Spleen (tissue), 11 donors: ENCODE data around the gene CMIP. TPM values are rescaled to one million over a fixed set of nuclear protein-coding genes. Genes with fewer than 3 reads are reported as not detected.

Experiments
- DNase-seq: peaks from one replicate; pipeline ENCODE4 v3.0.0-alpha.2; 2020
- H3K27ac ChIP-seq, 8 donors: fragments of 200-600 bp; sonication (generic) in 7 of 8; 1 replicate in 4 of 8; 2 replicates in 4 of 8; pipeline versions ENCODE4 v1.5.0 to v1.8.0; 2016 to 2021; ENCODE audit warnings: inconsistent platforms in 4 of 8, mild to moderate bottlenecking in 4 of 8, moderate library complexity in 1 of 8
- H3K27me3 ChIP-seq, 7 donors: fragments of 200-600 bp; sonication (generic) in 6 of 7; replicated peaks in 1 of 7; 1 replicate in 4 of 7; 2 replicates in 3 of 7; pipeline versions ENCODE4 v1.5.0 to v1.8.0; 2016 to 2021; ENCODE audit warnings: inconsistent platforms in 3 of 7, mild to moderate bottlenecking in 1 of 7
- H3K36me3 ChIP-seq, 6 donors: fragments of 200-600 bp; sonication (generic) in 5 of 6; 1 replicate in 4 of 6; 2 replicates in 2 of 6; pipeline versions ENCODE4 v1.5.0 to v1.8.0; 2016 to 2021; ENCODE audit warnings: inconsistent platforms in 2 of 6
- H3K4me1 ChIP-seq, 6 donors: fragments of 200-600 bp; sonication (generic) in 5 of 6; 1 replicate in 3 of 6; 2 replicates in 3 of 6; pipeline versions ENCODE4 v1.5.0 to v1.8.0; 2016 to 2021; ENCODE audit warnings: inconsistent platforms in 3 of 6
- H3K4me3 ChIP-seq, 8 donors: fragments of 200-600 bp; sonication (generic) in 7 of 8; 1 replicate in 4 of 8; 2 replicates in 4 of 8; pipeline versions ENCODE4 v1.5.0 to v1.8.0; 2016 to 2021; ENCODE audit warnings: inconsistent platforms in 4 of 8, mild to moderate bottlenecking in 4 of 8, moderate library complexity in 2 of 8
- H3K9me3 ChIP-seq, 8 donors: fragments of 200-600 bp; sonication (generic) in 7 of 8; 1 replicate in 4 of 8; 2 replicates in 4 of 8; pipeline versions ENCODE4 v1.5.0 to v1.8.0; 2016 to 2021; ENCODE audit warnings: inconsistent platforms in 4 of 8
- CTCF ChIP-seq, 11 experiments: fragments of 200-600 bp in 7 of 11; fragments of 450-650 bp in 4 of 11; sonication (generic) in 4 of 11; IDR thresholded peaks in 8 of 11; conservative IDR thresholded peaks in 3 of 11; 1 replicate in 7 of 11; 2 replicates in 4 of 11; pipeline versions ENCODE4 v1.4.0 to v1.8.0; 2016 to 2021; ENCODE audit warnings: antibody characterized with exemption in 11 of 11, inconsistent platforms in 4 of 11, mild to moderate bottlenecking in 1 of 11
- POLR2A ChIP-seq, 3 donors: fragments of 450-650 bp; IDR thresholded peaks; one replicate each; pipeline ENCODE4 v1.5.1; 2017; ENCODE audit warnings: antibody characterized with exemption in 3 of 3, mild to moderate bottlenecking in 1 of 3
- POLR2AphosphoS5 ChIP-seq, 3 donors: sonication (generic); formaldehyde crosslinking; IDR thresholded peaks; one replicate each; pipeline ENCODE4 v1.5.1; 2017; ENCODE audit warnings: antibody characterized with exemption in 3 of 3
- whole genome bisulfite sequencing, 5 donors: extraction: QIAGEN DNeasy Blood & Tissue Kit in 3 of 5; methylation state at CpG; one replicate each; pipeline versions ENCODE4 v1.1.5 to v1.1.7; 2013 to 2018; 5-methylcytosine and 5-hydroxymethylcytosine counted together
- intact Hi-C: fragments of 100-400 bp; cut with DNase I; formaldehyde crosslinking; loops from one replicate; pipeline ENCODE4 v1.15.0; 2023; ENCODE audit warnings: low total_unique reads
- polyA plus RNA-seq, 3 donors: library from polyadenylated mRNA; stranded (reverse); fragments of 200-250 nt; gene quantifications; one replicate each; pipeline ENCODE4 v1.2.1, GENCODE V29; 2013
- total RNA-seq, 7 donors: library from RNA; depleted of rRNA in 3 of 7; stranded (reverse); fragments of >200 nt in 3 of 7; fragmentation: NEBNext Ultra II Directional in 4 of 7; extraction: Animal tissue kit (Norgen Biotek cat#: 25700) in 4 of 7; gene quantifications; one replicate each; pipeline versions ENCODE4 v1.1.0 to v1.2.1, GENCODE V29; 2016 to 2021
- donor health status: healthy with polysubstance abuse.
- donor health status: DM: no; HTN: no; CAD: no; lungs with moderate emphysema.
- donor health status: DM: no; HTN: no; CAD: no.
- donor health status: Bipolar disorder and iron deficiency.
- donor health status: healthy.
- donor health status: DM: no; HTN: no; CAD: no.
- donor health status: DM: yes; HTN: yes; CAD: no.

Gene CMIP
- total and polyA plus RNA-seq, 10 donors: 6.0 to 107 (median 63.6) TPM

- peaks cover 0 to 32% (median 0%) of the 10 kb centered on the region in 6 donors for H3K36me3 ChIP-seq
- WGBS, 5 donors: 84 to 95% (median 86%) methylated on average over 15 of the region's 15 CpGs
- DNase-seq: peak; percentile 56
- peaks cover 14 to 82% (median 53%) of the 10 kb centered on the region in 6 donors for H3K4me1 ChIP-seq
- no peak for TF ChIP-seq POLR2AphosphoS5 (IDR thresholded peaks at IDR 0.05)
- TF ChIP-seq CTCF (IDR thresholded peaks at IDR 0.05 in 8 of 11, conservative IDR thresholded peaks at IDR 0.05 in 3 of 11): no peak
- TF ChIP-seq POLR2A (IDR thresholded peaks at IDR 0.05): no peak
- H3K27me3 ChIP-seq: no peaks in the 10 kb centered on the region
- peak overlapping the region in 4 of 8 donors; percentile 61 to 67 (median 64) for H3K27ac ChIP-seq
- no peaks in the 10 kb centered on the region for H3K9me3 ChIP-seq
- no peak overlapping the region for H3K4me3 ChIP-seq
- intact Hi-C loops: loop anchor here (10.0 kb wide), 1 partner anchor 50 kb away; no protein-coding TSS in a partner anchor
Measured at GRCh38 chr16:81514568-81515258, 70.1 kb downstream of the CMIP start.

GRCh38 chr16:81515281-81515680 lies 70.7 kb downstream of the CMIP start:
- DNase-seq: peak; percentile 47
- H3K4me1 ChIP-seq: peaks cover 14 to 84% (median 59%) of the 10 kb centered on the region in 6 donors
- 78 to 90% (median 88%) methylated on average over 10 to 11 of the region's 11 CpGs for WGBS, 5 donors
- H3K27me3 ChIP-seq: no peaks in the 10 kb centered on the region
- intact Hi-C loops: loop anchor here (10.0 kb wide), 1 partner anchor 50 kb away; no protein-coding TSS in a partner anchor
- TF ChIP-seq POLR2AphosphoS5 (IDR thresholded peaks at IDR 0.05) (no peak), POLR2A (IDR thresholded peaks at IDR 0.05) (no peak), CTCF (IDR thresholded peaks at IDR 0.05 in 8 of 11, conservative IDR thresholded peaks at IDR 0.05 in 3 of 11) (no peak)
- no peaks in the 10 kb centered on the region for H3K9me3 ChIP-seq
- peaks cover 0 to 30% (median 0%) of the 10 kb centered on the region in 6 donors for H3K36me3 ChIP-seq
- no peak overlapping the region for H3K4me3 ChIP-seq
- H3K27ac ChIP-seq: peak overlapping the region in 2 of 8 donors; percentile 61 to 79

- Histone ChIP-seq H3K27ac (peak overlapping the region in 2 of 8 donors; percentile 79), H3K9me3 (no peaks in the 10 kb centered on the region), H3K27me3 (no peaks in the 10 kb centered on the region), H3K36me3 (peaks cover 0 to 30% (median 0%) of the 10 kb centered on the region in 6 donors), H3K4me1 (peaks cover 14 to 88% (median 63%) of the 10 kb centered on the region in 6 donors), H3K4me3 (no peak overlapping the region)
- WGBS, 5 donors: 79 to 91% (median 85%) methylated on average over 4 to 10 of the region's 10 CpGs
- TF ChIP-seq CTCF (IDR thresholded peaks at IDR 0.05 in 8 of 11, conservative IDR thresholded peaks at IDR 0.05 in 3 of 11): no peak
- TF ChIP-seq POLR2AphosphoS5 (IDR thresholded peaks at IDR 0.05): no peak
- TF ChIP-seq POLR2A (IDR thresholded peaks at IDR 0.05): no peak
- peak; percentile 69 for DNase-seq
- intact Hi-C loops: loop anchor here (10.0 kb wide), 1 partner anchor 51 kb away; no protein-coding TSS in a partner anchor
Measured at GRCh38 chr16:81515721-81516120, 71.1 kb downstream of the CMIP start.

GRCh38 chr16:81516478-81517149 lies 72.0 kb downstream of the CMIP start:
- Histone ChIP-seq H3K27ac (peak overlapping the region in 2 of 8 donors; percentile 79), H3K9me3 (no peaks in the 10 kb centered on the region), H3K4me1 (peaks cover 19 to 93% (median 71%) of the 10 kb centered on the region in 6 donors), H3K27me3 (no peaks in the 10 kb centered on the region), H3K4me3 (no peak overlapping the region), H3K36me3 (peaks cover 0 to 30% (median 0%) of the 10 kb centered on the region in 6 donors)
- 81 to 91% (median 85%) methylated on average over 14 of the region's 14 CpGs for WGBS, 5 donors
- DNase-seq: peak; percentile 68
- intact Hi-C loops: loop anchor here (10.0 kb wide), 1 partner anchor 52 kb away; no protein-coding TSS in a partner anchor
- peak in 1 of 3 donors; percentile 17 for TF ChIP-seq POLR2AphosphoS5 (IDR thresholded peaks at IDR 0.05)
- no peak for TF ChIP-seq CTCF (IDR thresholded peaks at IDR 0.05 in 8 of 11, conservative IDR thresholded peaks at IDR 0.05 in 3 of 11)
- no peak for TF ChIP-seq POLR2A (IDR thresholded peaks at IDR 0.05)
